ENCODE measurements around the gene TNRC6C. TPM values are rescaled to one million over a fixed set of nuclear protein-coding genes. Genes with fewer than 3 reads are reported as not detected.

TNRC6C gene
- total and polyA plus RNA-seq, 9 of the 15 experiments (the other 6 are each of a cell fraction or from before 2014, with no cell fraction given): 0.20 to 4.9 (median 2.3) TPM

DNA sequence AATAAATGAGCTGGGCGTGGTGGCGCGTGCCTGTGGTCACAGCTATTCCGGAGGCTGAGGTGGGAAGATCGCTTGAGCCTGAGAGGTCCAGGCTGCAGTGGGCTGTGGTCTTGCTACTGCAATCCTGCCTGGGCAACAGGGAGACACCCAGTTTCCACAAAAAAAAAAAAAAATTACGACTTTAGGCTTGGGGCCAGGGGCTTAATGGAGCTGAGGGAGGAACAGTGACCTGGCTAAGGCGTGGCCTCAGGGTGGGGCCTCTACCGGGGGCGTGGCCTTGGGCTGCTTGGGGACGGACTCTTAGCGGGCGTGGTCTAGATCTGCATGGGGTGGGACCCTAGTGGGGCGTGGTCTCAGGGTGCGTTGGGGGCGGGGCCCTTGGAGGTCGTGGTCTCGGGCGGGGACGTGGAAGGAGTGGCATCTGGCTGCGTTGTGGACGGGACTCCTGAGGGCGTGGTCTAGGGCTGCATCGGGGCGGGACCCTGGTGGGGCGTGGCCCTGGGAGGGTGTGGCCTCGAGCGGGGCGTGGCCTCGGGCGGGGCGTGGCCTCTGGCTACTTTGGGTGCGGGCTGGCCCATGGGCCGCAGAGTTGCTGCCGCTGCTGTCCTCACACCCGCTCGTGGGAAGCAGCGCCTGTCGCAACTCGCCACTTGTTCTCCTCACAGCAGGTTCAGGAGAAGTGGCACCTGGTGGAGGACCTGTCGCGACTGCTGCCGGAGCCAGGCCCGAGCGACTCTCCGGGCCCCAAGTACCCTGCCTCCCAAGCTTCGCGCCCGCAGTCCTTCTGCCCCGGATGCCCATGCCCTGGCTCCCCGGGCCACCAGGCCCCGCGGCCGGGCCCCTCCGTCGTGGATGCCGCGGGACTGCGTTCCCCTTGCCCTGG is 181.9 kb downstream of the TNRC6C start (continued):
- TF ChIP-seq ZNF41 (CRISPR knock-in tag; conservative IDR thresholded peaks at IDR 0.05) (no peak), ZBED1 (IDR thresholded peaks at IDR 0.05) (peak; percentile 90; the same call in 1 of the 2 replicates), RBM25 (IDR thresholded peaks at IDR 0.05; ENCODE audit: low read depth, low read length, severe bottlenecking) (no peak), ZKSCAN1 (IDR thresholded peaks at IDR 0.05; ENCODE audit: low read depth, low read length) (no peak), SMARCC2 (IDR thresholded peaks at IDR 0.05; ENCODE audit: low read depth) (no peak), ZZZ3 (IDR thresholded peaks at IDR 0.05) (no peak), DNMT1 (IDR thresholded peaks at IDR 0.05) (no peak), L3MBTL2 (IDR thresholded peaks at IDR 0.05) (peak; percentile 92), SLC30A9 (CRISPR knock-in tag; IDR thresholded peaks at IDR 0.05) (no peak), KLF1 (tag; IDR thresholded peaks at IDR 0.05) (0 out of 2 replicates have a peak, but pooled peaks have one; percentile 37), RBM39 (optimal IDR thresholded peaks at IDR 0.05; ENCODE audit: low read depth, low read length) (no peak), STAT5A (IDR thresholded peaks at IDR 0.05; ENCODE audit: borderline replicate concordance, low read length) (no peak), FOXJ2 (tag; IDR thresholded peaks at IDR 0.05) (no peak), ZNF121 (CRISPR knock-in tag; conservative IDR thresholded peaks at IDR 0.05) (no peak), SNIP1 (IDR thresholded peaks at IDR 0.05; ENCODE audit: low read depth) (no peak), TEAD4 (IDR thresholded peaks at IDR 0.05; ENCODE audit: low read length) (peak; percentile 26; the same call in 1 of the 2 replicates), TEAD4 (CRISPR knock-in tag; IDR thresholded peaks at IDR 0.05; ENCODE audit: borderline replicate concordance) (no peak), ARID1B (IDR thresholded peaks at IDR 0.05) (peak; percentile 44; the same call in 1 of the 2 replicates), SMARCA4 (IDR thresholded peaks at IDR 0.05) (peak; percentile 6; the same call in 1 of the 2 replicates)
- TF ChIP-seq, protein P1, sequence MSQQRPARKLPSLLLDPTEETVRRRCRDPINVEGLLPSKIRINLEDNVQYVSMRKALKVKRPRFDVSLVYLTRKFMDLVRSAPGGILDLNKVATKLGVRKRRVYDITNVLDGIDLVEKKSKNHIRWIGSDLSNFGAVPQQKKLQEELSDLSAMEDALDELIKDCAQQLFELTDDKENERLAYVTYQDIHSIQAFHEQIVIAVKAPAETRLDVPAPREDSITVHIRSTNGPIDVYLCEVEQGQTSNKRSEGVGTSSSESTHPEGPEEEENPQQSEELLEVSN (IDR thresholded peaks at IDR 0.05; ENCODE audit: borderline replicate concordance in 1 of 2, extremely low read depth in 1 of 2, insufficient read depth in 1 of 2, insufficient read length in 1 of 2, low read depth in 1 of 2, low read length in 1 of 2, poor library complexity in 1 of 2, severe bottlenecking in 1 of 2): peak; percentile 23 to 76
- TF ChIP-seq, protein P2, sequence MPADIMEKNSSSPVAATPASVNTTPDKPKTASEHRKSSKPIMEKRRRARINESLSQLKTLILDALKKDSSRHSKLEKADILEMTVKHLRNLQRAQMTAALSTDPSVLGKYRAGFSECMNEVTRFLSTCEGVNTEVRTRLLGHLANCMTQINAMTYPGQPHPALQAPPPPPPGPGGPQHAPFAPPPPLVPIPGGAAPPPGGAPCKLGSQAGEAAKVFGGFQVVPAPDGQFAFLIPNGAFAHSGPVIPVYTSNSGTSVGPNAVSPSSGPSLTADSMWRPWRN (IDR thresholded peaks at IDR 0.05; ENCODE audit: low read depth): peak; percentile 94
- TF ChIP-seq, protein P3, sequence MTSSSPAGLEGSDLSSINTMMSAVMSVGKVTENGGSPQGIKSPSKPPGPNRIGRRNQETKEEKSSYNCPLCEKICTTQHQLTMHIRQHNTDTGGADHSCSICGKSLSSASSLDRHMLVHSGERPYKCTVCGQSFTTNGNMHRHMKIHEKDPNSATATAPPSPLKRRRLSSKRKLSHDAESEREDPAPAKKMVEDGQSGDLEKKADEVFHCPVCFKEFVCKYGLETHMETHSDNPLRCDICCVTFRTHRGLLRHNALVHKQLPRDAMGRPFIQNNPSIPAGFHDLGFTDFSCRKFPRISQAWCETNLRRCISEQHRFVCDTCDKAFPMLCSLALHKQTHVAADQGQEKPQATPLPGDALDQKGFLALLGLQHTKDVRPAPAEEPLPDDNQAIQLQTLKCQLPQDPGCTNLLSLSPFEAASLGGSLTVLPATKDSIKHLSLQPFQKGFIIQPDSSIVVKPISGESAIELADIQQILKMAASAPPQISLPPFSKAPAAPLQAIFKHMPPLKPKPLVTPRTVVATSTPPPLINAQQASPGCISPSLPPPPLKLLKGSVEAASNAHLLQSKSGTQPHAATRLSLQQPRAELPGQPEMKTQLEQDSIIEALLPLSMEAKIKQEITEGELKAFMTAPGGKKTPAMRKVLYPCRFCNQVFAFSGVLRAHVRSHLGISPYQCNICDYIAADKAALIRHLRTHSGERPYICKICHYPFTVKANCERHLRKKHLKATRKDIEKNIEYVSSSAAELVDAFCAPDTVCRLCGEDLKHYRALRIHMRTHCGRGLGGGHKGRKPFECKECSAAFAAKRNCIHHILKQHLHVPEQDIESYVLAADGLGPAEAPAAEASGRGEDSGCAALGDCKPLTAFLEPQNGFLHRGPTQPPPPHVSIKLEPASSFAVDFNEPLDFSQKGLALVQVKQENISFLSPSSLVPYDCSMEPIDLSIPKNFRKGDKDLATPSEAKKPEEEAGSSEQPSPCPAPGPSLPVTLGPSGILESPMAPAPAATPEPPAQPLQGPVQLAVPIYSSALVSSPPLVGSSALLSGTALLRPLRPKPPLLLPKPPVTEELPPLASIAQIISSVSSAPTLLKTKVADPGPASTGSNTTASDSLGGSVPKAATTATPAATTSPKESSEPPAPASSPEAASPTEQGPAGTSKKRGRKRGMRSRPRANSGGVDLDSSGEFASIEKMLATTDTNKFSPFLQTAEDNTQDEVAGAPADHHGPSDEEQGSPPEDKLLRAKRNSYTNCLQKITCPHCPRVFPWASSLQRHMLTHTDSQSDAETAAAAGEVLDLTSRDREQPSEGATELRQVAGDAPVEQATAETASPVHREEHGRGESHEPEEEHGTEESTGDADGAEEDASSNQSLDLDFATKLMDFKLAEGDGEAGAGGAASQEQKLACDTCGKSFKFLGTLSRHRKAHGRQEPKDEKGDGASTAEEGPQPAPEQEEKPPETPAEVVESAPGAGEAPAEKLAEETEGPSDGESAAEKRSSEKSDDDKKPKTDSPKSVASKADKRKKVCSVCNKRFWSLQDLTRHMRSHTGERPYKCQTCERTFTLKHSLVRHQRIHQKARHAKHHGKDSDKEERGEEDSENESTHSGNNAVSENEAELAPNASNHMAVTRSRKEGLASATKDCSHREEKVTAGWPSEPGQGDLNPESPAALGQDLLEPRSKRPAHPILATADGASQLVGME (CRISPR knock-in tag; IDR thresholded peaks at IDR 0.05): 0 out of 2 replicates have a peak, but pooled peaks have one; percentile 41
